GM19372 (cell line): ENCODE data around the gene FAM131C.
"Not testable (repeated sequence)": the region's sequence is repeated elsewhere in the genome, so short reads cannot be mapped to it uniquely, and the experiment has no call there.

Source experiments
- ATAC-seq: cut with Tn5 transposase; IDR thresholded peaks from one replicate; pipeline ENCODE4 v1.9.1; 2021; ENCODE audit warnings: mild to moderate bottlenecking, low read depth, moderate library complexity; ENCODE audit not compliant: unreplicated experiment

FAM131C gene

GRCh38 chr1:16042096-16042495, 31.4 kb downstream of the FAM131C start:
- no peak for ATAC-seq

- no peak for ATAC-seq
Measured at GRCh38 chr1:16041200-16041599, 32.3 kb downstream of the FAM131C start.

DNA sequence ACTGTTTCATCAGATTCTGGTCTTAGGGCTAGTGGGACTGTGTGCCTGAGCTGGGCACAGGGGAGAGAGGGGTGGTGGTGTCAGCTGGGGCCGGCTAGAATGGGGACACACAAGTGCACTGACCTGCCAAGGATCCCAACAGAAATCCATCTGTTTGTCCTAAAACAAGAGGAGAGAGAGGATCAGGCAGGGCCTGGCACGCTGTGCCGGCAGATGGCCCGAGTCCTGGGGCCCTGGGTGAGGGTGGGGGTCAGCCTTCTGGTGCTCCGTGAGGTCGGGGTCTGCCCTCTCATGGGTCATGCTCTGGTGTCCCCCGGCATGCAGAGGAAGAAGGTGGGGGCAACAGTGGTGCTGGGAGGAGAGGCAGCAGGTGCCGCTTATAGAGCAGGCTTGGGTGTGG, 33.6 kb downstream of the FAM131C start:
- not testable (repeated sequence) for ATAC-seq

DNA sequence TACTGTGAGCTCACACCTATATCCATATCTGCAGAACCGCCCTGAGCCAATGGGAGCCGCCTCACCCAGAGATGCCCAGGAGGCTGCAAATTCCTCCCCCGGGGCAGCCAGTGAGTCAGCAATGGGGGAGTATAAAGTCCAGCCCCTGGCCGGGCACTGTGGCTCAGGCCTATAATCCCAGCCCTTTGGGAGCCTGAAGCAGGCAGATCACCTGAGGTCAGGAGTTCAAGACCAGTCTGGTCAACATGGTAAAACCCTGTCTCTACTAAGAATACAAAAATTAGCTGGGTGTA, 34.9 kb downstream of the FAM131C start:
- ATAC-seq, result no peak

- ATAC-seq, result not testable (repeated sequence)
Measured at GRCh38 chr1:16036461-16036860, 37.0 kb downstream of the FAM131C start.

- not testable (repeated sequence) for ATAC-seq
Measured at GRCh38 chr1:16033103-16033632, 40.3 kb downstream of the FAM131C start.

DNA sequence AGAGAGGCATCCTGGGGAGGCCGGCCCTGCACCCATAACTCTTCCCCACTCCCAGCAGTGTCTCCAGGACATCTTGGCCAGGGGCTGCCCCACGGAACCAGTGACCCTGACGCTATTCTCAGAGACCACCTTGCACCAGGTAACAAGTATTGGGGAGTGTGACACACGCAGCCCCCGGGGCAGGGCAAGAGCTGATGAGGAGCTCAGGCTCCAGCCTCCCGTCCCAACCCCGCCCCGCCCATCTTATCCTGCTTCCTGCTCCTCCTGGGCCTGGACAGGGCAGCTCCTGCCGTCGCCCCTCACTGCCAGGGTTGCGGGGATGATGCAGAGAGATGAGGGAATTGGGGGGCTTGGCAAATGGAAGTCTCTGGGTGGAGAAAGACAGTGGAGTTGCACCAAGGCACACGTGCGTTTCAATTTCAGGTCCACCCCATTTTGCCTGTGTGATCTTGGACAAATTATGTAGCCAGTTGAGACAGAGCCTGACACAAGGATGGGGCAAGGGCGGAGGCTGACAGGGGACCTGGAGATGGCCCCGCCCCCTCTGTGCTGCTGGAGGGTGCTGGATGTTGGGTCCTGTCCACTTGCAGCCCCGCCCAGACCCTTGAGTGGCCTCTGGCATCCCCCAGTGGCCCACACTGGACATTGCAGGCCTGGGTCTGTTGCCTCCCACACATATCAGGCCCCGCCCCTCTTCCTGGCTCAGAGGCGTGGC, 40.9 kb downstream of the FAM131C start:
- ATAC-seq, result no peak

GRCh38 chr1:16031551-16031950, 41.9 kb downstream of the FAM131C start:
- no peak for ATAC-seq

- no peak for ATAC-seq
Measured at GRCh38 chr1:16029288-16029687, 44.2 kb downstream of the FAM131C start.

DNA sequence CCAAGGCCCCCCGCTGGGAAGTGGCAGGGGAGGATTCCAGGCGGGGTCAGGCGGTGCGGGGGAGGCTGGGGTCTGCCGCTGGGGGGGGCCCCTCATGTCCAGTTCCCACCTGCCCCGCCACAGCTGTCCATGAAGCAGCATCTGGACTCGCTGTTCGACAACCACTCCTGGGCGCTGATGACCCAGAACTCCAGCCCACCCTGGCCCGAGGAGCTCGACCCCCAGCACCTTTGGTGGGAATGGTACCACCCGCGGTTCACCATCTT, 44.5 kb downstream of the FAM131C start:
- ATAC-seq, result not testable (repeated sequence)

DNA sequence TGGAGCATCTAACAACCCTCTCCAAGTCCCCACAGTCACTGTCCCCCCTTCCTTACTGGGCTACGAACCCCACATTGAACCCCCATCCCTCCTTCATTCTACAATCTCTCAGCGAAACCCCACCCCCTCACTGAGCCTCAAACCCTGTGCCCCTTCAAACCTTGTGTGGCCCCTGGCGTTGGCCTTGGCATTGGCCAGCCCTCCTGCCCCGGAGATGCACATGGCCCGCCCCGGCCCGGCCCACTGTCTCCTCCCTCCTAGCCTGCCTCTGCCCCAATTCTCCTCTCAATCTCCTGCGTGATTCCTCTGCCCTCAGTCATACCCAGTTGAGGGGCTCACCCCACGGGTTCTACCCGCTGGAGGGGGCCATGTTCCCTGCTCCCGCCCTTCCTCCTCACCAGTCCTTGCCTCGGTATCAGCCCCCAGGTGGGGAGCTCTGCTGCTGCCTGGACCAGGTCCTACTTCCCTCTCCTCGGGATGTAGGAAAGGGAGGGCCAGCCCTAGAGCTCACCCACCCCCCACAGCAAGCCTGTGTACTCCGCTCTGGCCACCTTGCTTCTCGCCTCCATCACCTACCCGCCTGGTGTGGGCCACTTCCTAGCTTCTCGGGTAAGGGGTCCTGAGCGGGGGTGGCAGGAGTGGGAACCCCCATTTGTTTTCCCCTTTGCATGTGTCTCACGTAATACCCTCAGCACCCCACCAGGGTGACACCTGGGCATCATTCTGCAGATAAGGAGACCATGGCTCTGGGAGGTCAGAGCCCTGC, 45.0 kb downstream of the FAM131C start:
- no peak for ATAC-seq

- no peak for ATAC-seq
Measured at GRCh38 chr1:16026723-16027484, 46.5 kb downstream of the FAM131C start.

DNA sequence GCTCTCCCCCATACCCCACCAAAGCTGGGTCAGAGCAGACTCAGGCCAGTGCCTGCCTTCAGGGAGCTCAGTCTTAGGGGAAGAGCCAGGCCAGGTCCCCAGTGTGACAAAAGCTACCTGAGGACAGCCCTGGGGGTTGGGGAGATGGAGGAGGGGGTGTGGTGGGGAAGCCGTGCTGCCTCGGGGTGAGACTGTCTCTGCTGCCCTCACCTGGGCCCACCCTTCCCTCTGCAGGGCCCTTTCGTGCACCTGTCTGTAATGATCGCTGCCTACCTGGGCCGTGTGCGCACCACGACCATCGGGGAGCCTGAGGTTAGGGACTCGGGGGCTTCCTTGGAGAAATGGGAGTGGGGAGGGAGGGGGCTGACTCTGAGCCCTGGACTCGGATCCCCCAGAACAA, 47.1 kb downstream of the FAM131C start:
- not testable (repeated sequence) for ATAC-seq

DNA sequence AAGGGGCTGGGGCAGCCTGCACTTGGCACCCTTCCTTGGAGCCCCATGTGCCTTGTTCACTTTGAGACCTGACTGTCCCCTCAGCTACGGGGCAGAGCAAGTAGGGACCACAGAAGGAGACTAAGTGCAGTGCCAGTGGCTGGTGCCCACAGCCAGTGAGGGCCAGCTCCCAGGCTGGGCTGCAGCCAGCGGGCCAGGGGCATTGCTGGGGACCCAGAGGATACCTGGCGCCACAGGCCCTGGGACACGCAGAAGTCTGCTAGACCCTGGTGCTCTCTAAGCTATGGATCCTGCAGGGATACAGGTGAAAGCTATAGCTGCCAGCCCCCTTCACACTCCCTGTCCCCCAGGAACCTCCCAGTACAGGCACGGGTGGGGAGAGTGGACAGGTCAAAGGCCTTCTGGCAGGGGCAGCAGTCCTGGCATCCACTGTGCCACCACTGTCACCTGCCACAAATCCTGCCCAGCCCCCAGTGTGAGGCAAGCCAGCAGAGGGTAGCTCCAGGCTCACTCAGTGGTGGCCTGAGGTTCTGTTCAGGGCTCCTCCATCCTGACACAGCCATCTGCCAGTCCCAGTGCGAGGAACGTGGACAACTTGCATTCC, 50.3 kb downstream of the FAM131C start:
- no peak for ATAC-seq

- no peak for ATAC-seq
Measured at GRCh38 chr1:16022393-16022792, 51.1 kb downstream of the FAM131C start.

DNA sequence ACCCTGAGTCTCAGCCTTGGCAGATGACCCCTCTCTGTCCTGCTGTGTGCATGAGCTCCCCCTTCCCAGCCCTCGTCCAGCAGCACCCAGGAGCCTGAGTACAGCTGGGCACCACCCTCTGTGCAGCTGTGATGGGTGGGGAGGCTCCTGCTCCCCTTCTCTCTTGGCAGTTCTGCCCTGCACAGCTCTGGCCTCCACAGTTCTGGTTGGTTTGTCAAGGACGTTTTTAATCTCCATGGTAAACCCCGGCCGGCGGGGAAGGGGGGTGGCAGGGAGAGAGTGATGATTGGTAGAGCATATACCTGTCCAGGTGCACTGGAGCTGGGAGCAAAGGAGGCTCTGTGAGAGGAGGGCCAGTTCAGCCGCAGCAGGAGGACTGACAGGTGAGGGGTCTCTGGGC, 51.8 kb downstream of the FAM131C start, which contains the start of gene CLCNKA:
CLCNKA (plus strand) TSS at position 356 of the 400 bp plus-strand sequence. CDS start 584 bp downstream, outside the sequence.
- no peak for ATAC-seq

DNA sequence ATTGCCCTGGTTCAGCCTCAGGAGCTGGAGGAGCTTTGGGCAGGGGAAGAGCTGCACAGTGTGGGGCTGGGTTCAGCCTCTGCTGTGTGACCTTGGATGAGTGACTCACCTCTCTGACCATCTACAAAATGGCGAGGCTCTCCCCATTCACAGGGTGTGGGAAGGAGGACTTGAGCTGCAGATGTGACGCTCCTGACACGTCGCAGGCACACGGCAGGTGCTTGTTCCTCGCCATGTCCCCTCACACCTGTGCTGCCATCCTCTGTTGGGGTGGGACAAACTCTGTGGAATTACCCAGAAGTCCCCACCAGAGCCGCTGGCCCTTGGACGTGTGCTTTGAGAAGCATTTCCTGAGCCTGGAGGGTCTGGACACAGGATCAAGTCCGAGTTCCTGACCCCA, 52.6 kb downstream of the FAM131C start:
- ATAC-seq, result not testable (repeated sequence)

- ATAC-seq, result no peak
Measured at GRCh38 chr1:16020325-16020724, 53.1 kb downstream of the FAM131C start.

DNA sequence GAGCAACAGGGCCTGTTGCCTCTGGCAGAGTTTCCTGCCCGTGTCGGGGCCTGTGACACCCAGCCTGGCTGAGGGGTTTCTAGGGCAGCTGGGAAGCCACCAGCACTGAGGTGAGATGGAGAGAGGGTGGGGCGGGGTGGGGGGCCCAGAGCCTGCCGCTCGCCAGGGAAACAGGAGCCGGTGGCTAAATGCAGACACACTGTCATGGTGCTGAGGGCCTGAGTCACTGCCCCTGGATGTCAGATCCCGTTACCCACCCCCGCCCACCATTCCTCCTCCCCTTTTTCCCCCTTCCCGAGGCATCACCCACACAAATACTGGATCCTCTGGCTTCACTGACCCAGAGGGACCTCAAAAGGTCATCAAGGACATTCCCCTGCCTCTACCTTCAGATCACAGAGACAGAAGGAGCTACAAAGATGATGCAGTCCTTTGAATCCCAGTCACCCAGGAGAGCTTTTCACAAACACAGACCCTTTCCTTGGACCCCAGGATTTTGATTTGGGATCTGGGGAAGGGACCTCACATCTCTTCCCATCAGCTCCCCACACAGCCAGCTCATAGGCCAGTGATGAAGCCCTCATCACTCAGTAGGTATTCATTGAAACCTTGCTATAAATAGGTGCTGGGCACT, 53.7 kb downstream of the FAM131C start:
- ATAC-seq, result no peak
